Neural progenitor cell (in vitro differentiated cells): ENCODE data around the gene SCRN1.

Experiments used
- EZH2 ChIP-seq: fragments of 200-600 bp; sonication (generic); IDR thresholded peaks from 2 replicates; pipeline ENCODE4 v1.6.1; 2017; ENCODE audit warnings: antibody characterized with exemption, mild to moderate bottlenecking, moderate library complexity
- EZH2phosphoT487 ChIP-seq: fragments of 200-600 bp; sonication (generic); IDR thresholded peaks from 2 replicates; pipeline ENCODE4 v1.6.1; 2017; ENCODE audit warnings: antibody characterized with exemption
- TF ChIP-seq, protein P1 (sequence below): fragments of 200-600 bp; sonication (generic); IDR thresholded peaks from 2 replicates; pipeline ENCODE4 v1.5.1; 2017; ENCODE audit warnings: antibody characterized with exemption, mild to moderate bottlenecking

DNA sequence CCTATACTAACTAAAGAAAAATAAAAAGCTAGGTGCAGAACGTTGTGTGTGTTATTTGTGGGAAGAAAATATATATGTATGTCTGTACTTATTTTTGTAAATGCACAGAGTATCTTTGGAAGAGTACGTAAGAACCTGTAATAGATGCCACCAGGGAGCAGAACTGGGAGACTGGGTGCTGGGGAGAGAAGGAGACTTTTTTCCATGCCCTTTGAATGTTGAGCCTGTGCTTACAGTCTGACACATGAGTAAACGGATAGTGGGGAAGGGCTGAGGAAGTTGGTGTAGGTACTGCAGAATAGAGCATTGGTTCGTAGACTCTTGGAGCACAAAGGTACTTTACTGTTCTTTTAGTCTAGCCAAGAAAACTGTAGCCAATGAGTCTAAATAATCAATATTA is 1.3 kb upstream of the SCRN1 start:
- TF ChIP-seq, protein P1, sequence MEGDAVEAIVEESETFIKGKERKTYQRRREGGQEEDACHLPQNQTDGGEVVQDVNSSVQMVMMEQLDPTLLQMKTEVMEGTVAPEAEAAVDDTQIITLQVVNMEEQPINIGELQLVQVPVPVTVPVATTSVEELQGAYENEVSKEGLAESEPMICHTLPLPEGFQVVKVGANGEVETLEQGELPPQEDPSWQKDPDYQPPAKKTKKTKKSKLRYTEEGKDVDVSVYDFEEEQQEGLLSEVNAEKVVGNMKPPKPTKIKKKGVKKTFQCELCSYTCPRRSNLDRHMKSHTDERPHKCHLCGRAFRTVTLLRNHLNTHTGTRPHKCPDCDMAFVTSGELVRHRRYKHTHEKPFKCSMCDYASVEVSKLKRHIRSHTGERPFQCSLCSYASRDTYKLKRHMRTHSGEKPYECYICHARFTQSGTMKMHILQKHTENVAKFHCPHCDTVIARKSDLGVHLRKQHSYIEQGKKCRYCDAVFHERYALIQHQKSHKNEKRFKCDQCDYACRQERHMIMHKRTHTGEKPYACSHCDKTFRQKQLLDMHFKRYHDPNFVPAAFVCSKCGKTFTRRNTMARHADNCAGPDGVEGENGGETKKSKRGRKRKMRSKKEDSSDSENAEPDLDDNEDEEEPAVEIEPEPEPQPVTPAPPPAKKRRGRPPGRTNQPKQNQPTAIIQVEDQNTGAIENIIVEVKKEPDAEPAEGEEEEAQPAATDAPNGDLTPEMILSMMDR = no peak
- TF ChIP-seq EZH2phosphoT487 (no peak), EZH2 (no peak)
